ENCODE measurements around the gene FAM117A.

Gene FAM117A

DNA sequence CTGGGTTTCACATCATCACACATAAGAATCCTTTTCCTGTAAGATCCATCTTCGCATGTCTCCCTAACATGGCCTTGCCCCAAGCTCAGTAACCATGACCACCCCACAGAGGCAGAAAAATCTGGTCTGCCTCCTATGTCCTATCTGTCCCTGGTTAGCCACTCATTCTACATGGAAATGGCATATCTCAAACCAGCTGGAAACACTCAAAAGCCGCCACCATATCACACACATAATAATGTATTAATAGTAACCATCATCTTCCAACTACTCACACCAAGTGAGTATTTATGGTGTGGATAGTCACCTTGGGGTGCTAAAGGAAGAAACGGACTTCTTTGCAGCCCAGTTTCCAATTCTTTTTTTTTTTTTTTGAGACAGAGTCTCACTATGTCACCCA, 11.4 kb downstream of the FAM117A start:
- Mint-ChIP-seq H3K4me3 (no peak overlapping the region), H3K27ac (peak overlapping the region in 1 of 2 donors; percentile 42), H3K4me1 (peaks cover 94% of the 10 kb centered on the region), H3K27me3 (no peaks in the 10 kb centered on the region), H3K9me3 (no peaks in the 10 kb centered on the region)
- DNase-seq (no peak), ATAC-seq (no peak)

DNA sequence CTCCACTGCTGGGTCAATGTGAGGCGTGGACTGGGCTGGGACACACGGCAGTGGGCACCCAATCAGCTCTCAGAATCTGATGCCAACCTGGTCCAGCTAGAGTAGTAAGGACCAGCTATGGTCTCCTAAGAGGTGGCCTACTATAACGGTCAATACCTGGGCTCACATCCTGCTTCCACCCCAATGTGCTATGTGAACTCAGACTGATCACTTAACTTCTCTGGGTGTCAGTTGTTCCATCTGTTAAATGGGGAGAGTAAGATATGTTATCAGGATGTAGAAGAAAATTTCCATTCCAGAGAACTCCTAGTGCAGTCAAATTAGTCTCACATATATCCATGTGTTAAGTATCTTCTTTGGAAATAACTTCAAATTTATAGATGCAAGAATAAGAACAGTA, 14.2 kb downstream of the FAM117A start:
- peak overlapping the region in 1 of 2 donors; percentile 21 for H3K4me3 Mint-ChIP-seq
- H3K27me3 Mint-ChIP-seq = no peaks in the 10 kb centered on the region
- H3K4me1 Mint-ChIP-seq = peaks cover 94% of the 10 kb centered on the region
- ATAC-seq (no peak), DNase-seq (no peak)
- peaks cover 0 to 5% of the 10 kb centered on the region in 2 donors for H3K9me3 Mint-ChIP-seq
- H3K27ac Mint-ChIP-seq = peak overlapping the region in 1 of 2 donors; percentile 92

DNA sequence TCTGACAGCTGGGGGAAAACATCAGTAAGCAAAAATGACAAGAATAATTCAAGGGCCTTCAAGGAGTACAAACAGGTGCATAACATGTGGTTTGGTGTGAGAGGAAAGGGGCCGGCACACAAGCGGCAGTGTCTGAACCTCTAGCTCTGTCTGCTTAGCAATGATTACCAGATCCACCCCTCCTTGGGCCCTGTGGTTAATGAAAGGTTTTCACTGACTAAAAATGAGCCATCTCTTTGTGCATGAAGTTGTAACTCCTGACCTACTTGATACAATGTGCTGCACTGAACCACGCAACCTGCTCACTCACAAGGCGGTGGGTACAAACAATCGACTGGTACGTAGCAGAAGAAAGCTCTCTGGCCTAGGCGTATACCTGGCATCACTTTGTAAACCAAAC, 15.1 kb downstream of the FAM117A start:
- Mint-ChIP-seq H3K27me3 (no peaks in the 10 kb centered on the region), H3K9me3 (peaks cover 0 to 5% of the 10 kb centered on the region in 2 donors), H3K4me1 (peaks cover 94% of the 10 kb centered on the region), H3K27ac (peak overlapping the region; percentile 90 to 92), H3K4me3 (peak overlapping the region; percentile 62)
- ATAC-seq (peak; percentile 95), DNase-seq (peak; percentile 77 to 83)

DNA sequence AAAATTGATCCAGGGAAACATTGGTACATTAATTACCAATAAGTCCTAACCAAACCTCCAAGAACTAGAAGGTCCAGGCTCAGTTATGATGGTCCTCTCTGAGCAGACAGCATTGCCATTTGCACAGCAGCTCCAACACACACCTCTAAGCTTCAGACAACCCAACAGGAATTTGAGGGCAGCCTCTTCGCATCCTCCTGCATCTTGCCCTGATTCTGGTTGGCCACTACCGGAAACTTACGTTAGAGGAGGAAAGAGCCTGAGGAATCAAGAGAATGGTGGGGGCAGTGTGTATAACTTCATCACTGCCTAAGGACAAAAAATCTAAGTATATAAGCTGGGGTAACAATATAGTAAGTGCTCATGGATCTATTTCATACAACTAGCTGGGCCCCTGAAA, 15.7 kb downstream of the FAM117A start:
- Mint-ChIP-seq H3K4me3 (peak overlapping the region; percentile 62), H3K9me3 (peaks cover 0 to 5% of the 10 kb centered on the region in 2 donors), H3K27me3 (no peaks in the 10 kb centered on the region), H3K4me1 (peaks cover 92% of the 10 kb centered on the region), H3K27ac (peak overlapping the region; percentile 85)
- ATAC-seq (no peak), DNase-seq (no peak)

DNA sequence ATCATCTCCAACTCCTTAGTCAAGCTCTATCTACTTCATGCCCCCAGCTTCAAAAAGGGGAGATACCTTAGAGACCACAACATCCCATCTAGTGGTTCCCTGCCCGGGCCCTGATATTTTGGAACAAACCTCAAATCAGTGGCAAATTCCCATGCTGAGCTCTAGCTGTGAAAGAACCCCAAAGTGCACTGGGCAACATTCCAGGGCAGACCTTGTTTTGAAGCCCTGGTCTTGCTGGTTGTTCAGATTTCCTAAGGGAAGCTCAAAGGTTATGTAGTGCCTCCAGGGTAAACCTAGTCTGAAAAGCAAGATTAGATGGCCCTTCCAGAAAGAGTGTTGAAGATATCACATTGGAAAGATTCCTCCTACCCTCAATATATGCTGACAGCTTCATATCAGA, 16.3 kb downstream of the FAM117A start:
- peaks cover 92% of the 10 kb centered on the region for H3K4me1 Mint-ChIP-seq
- DNase-seq (no peak), ATAC-seq (no peak)
- peak overlapping the region; percentile 82 to 86 for H3K27ac Mint-ChIP-seq
- H3K27me3 Mint-ChIP-seq = no peaks in the 10 kb centered on the region
- H3K4me3 Mint-ChIP-seq = peak overlapping the region; percentile 83 to 85
- H3K9me3 Mint-ChIP-seq = peaks cover 0 to 5% of the 10 kb centered on the region in 2 donors

DNA sequence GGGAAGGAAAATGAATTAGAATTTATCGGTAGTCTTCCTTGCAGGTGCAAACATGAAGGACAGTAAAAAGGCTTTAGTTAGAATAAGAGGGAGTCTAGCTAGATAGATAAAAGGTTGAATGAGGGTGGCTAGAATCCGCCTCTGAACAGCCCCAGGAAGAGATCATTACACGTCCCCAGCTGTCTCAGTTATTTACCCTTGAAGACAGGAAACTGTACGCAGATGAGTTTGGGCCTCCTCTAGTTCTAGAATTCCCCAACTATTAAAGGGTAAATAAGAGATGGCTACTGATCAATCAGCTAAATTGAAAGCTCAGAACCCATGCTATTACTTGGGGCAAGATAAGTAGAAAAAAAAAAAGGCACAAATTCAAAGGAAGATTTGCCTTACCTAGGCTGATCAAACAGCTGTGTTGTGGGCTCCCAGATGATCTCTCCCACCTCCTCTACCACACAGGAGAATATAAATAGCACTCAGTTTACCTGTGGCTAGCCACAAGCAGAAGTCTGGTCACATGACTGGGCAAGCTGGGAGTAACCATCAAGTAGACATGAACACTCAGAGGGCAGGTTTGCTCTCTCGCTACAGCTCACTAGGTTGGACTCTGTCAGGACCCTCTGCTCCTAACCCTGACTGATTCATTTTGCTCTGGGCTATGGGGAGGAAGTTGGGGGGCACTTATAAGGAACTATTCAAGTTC, 17.0 kb downstream of the FAM117A start:
- H3K4me3 Mint-ChIP-seq = peak overlapping the region; percentile 83 to 85
- peaks cover 92% of the 10 kb centered on the region for H3K4me1 Mint-ChIP-seq
- peaks cover 0 to 5% of the 10 kb centered on the region in 2 donors for H3K9me3 Mint-ChIP-seq
- DNase-seq = peak in 1 of 2 donors; percentile 30
- H3K27me3 Mint-ChIP-seq = no peaks in the 10 kb centered on the region
- H3K27ac Mint-ChIP-seq = peak overlapping the region; percentile 95 to 96
- peak; percentile 55 for ATAC-seq

DNA sequence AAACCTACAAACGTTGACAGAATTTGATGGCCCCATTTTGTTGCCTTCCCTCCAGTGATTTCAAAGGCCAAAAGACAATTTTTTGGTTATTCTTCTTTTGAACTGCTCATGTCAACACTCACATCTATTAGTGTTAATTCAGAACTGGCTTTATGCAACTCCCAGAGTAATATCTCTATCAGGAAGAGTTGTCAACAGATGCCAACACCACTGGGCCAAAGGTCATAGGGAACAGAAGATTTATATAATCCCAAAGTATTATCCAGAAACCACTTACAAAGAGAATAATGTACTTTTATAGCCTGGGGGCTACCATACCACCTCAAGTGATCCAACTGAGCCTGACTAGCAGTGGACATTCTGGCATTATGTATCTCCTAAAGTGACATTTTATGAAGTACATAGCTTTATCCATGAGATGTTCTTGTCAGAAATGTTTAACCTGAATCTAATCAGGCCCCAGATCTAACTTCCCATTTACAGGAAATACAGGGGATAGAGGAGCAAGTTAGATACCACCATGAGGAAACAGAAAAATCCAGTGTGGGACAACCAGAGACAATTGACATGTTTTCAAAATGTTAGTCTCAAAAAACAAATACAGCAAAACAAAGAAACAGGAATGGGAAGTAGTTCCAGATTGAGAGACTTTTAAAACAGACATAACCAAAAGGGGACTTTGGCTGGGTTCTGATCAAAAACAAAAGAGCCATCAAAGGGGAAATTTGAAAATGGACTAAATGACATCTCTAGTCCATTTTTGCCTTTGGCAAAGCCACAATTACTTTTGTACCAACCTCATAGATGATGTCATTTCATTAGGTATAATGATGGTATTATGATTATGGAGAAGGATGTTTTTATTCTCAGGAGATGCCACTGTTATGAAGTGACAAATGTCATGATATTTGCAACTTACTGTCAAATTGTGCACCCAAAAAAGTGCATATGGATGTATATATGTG, 18.5 kb downstream of the FAM117A start:
- ATAC-seq (no peak), DNase-seq (no peak)
- Mint-ChIP-seq H3K27ac (peak overlapping the region; percentile 78 to 79), H3K4me1 (peaks cover 98% of the 10 kb centered on the region), H3K9me3 (peaks cover 0 to 5% of the 10 kb centered on the region in 2 donors), H3K27me3 (no peaks in the 10 kb centered on the region), H3K4me3 (peak overlapping the region; percentile 83 to 85)

DNA sequence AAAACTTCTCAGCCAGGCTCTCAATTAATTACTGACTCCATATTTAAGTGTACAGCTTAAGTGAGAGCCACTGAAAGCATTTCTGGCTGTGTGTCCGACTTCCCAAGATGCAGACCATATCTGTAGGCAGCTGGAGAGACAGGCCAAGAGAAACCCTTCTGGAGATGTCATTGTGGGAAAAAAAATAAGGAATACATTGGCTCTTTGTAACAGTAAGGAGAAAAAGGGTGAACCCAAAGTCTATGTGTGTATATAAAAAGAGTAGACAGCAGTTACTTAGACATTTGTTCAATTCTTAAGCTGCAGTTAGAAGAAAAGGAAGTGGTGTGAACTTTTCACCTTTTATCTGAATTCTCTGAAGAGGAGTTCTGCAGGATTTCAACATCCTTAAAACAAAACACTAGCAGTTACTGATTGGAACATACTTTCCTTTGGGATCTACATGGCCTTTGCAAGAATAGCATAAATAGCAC, 21.7 kb downstream of the FAM117A start:
- no peak for ATAC-seq
- peak overlapping the region; percentile 42 to 50 for H3K27ac Mint-ChIP-seq

DNA sequence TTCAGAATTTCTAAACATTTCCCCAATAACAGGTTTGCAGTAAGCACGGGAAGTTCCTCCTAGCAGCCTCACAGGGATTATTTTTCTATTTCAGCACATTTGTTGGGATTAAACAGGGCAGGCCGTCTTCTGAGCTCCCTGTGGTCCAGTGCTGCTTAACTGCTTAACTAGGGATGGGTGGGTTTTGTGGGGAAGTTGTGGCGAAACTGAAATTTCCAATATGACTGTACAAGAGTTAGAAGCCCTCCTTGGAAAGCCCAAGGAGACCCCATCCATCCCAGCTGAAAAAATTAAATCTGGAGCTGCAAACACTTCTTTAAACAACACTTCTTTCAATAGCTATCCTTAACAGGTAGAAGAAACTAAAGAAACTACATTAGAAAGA, 22.2 kb downstream of the FAM117A start:
- Mint-ChIP-seq H3K9me3 (peaks cover 0 to 5% of the 10 kb centered on the region in 2 donors), H3K4me1 (peaks cover 99% of the 10 kb centered on the region), H3K27ac (peak overlapping the region; percentile 42 to 68), H3K27me3 (no peaks in the 10 kb centered on the region), H3K4me3 (peak overlapping the region; percentile 95 to 98)
- no peak for DNase-seq
- ATAC-seq = no peak

More for the DNA sequence above, 21.7 kb downstream of the FAM117A start:
- H3K27me3 Mint-ChIP-seq = no peaks in the 10 kb centered on the region
- H3K4me3 Mint-ChIP-seq = peak overlapping the region; percentile 95 to 98
- H3K4me1 Mint-ChIP-seq = peaks cover 99% of the 10 kb centered on the region
- peaks cover 0 to 5% of the 10 kb centered on the region in 2 donors for H3K9me3 Mint-ChIP-seq
- no peak for DNase-seq

DNA sequence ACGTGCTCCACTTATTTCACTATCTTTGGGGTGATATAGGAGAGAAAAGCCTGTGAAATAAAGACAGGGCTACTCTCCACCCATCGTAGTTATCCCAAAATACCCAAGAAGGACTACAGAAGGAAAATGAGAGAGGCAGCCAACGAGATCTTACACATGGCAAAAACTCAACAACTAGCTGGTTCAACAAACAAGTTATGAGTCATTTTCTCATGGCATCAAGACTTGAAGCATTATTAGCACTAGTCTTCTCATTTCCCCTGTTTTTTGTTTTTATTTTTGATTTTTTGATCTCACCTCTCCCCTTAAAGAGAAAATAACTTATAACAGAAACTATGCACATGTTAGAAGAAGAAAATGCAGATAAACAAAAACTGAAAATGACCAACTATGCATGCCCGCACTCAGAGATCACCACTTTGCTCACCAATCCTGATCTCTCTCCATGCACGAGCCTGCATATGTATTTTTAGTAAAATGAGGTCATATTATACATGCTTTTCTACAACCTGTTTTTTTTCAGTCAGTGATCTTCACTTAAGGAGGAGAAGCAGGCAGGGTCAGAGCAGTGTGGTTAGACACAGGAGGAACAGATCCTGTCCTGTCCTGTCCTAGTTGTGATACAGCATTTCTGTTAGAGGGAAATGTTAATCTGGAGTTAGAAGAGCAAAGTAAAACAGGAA, 22.8 kb downstream of the FAM117A start:
- H3K27me3 Mint-ChIP-seq = no peaks in the 10 kb centered on the region

DNA sequence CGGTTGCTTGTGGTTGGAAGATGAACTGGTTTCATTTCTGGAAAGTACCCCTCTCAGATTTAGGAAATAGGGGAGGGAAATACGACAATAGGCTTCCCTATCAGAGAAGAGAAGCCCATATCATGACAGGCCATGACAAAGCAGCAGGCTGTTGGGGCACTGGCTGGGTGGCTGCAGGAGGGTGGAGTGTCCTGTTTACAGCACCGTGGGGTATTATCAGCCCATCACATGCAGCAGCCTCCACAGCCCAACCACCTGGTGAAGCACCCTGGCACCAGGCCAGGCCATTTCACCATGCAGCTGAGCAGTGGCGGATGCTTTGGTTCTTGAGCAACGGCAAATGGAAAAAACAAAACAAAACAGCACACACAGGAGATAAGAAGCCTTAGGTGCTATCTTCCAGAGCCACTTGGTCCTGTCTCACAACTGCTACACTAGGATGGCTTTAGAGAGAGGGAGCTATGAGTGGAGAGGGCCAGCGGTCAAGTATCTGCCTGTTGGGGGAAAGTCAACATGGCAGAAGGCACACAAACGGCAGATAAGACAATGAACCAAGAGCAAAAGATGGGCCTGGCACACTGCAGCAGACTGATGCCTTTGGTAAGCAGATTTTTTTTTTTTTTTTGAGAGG, 24.2 kb downstream of the FAM117A start:
- H3K27me3 Mint-ChIP-seq = no peaks in the 10 kb centered on the region
- peaks cover 85% of the 10 kb centered on the region for H3K4me1 Mint-ChIP-seq
- H3K27ac Mint-ChIP-seq = peak overlapping the region; percentile 98 to 100
- ATAC-seq (peak; percentile 99), DNase-seq (peak; percentile 80 to 92)
- no peaks in the 10 kb centered on the region for H3K9me3 Mint-ChIP-seq
- peak overlapping the region; percentile 95 to 98 for H3K4me3 Mint-ChIP-seq

More for the DNA sequence above, 22.8 kb downstream of the FAM117A start:
- ATAC-seq (no peak), DNase-seq (no peak)
- Mint-ChIP-seq H3K9me3 (peaks cover 0 to 5% of the 10 kb centered on the region in 2 donors), H3K27ac (peak overlapping the region; percentile 68 to 100), H3K4me1 (peaks cover 99% of the 10 kb centered on the region), H3K4me3 (peak overlapping the region; percentile 95 to 98)

DNA sequence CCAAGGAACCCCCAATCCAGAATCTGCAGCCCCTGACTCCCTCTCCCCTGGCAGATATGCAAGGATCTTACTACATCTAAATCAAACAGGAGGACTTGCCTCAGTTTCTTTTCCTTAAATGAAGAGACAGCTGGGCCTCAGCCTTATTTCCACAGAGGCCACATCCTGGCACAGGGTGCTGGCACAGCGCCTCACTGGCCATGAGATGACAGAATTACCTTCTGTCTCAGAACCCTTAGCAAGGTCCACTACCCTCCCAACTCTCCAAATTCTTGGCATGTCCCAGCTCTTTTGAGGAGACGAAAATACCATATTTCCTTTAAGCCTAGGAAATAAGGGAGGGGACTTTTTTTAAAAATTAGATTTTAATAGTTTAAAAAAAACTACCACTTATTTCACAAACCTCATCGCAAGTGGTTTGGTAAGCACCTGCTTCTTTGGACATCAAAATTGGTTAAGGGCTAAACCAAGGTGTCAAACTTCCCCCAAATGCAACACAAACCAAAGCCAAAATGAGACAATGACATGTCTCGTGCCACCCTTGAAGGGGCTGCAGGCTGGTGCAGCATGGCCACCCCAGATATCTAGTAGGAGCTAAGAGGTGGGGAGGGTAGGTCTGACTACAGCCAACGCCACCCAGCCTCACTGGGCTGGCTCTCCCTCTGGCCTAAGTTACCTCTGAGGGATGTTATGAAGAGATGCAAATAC, 25.3 kb downstream of the FAM117A start:
- ATAC-seq (no peak), DNase-seq (no peak)
- Mint-ChIP-seq H3K4me3 (peak overlapping the region; percentile 95 to 98), H3K27me3 (no peaks in the 10 kb centered on the region), H3K9me3 (no peaks in the 10 kb centered on the region), H3K4me1 (peaks cover 74% of the 10 kb centered on the region), H3K27ac (peak overlapping the region; percentile 89 to 98)

DNA sequence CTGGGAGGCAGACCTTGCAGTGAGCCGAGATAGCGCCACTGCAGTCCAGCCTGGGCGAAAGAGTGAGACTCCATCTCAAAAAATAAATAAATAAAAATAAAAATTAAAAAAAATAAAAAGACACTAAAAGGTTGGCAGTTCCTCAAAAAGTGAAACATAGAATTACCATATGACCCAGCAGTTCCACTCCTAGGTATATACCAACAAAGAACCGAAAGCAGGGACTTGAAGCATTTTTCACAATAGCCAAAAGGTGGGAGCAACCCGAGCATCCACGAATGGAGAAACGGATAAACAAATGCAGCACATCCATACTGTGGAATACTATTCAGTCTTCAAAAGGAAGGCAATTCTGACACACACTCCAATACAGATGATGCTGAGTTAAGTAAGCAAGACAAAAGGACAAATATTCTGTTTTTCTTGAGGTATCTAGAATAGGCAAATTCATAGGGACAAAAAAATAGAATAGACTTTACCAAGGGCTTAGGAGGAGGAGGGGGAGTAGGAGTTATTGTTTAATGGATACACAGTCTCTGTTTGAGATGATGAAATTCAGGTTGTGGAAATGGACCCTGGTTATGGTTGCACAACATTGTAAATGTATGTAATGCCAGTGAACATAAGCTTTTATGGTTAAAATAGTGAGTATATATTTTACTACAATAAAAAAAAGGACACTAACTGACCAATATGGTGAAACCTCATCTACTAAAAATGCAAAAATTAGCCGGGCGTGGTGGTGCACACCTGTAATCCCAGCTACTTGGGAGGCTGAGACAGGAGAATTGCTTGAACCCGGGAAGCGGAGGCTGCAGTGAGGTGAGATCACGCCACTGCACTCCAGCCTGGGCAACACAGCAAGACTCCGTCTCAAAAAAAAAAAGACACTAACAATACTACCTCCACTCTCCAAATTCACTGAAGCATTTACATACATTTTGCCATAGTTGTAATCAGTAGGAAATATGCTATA, 29.1 kb downstream of the FAM117A start:
- Mint-ChIP-seq H3K27me3 (no peaks in the 10 kb centered on the region), H3K4me3 (no peak overlapping the region)
- ATAC-seq = no peak

More for the DNA sequence above, 29.1 kb downstream of the FAM117A start:
- Mint-ChIP-seq H3K9me3 (no peaks in the 10 kb centered on the region), H3K4me1 (peaks cover 59% of the 10 kb centered on the region), H3K27ac (no peak overlapping the region)
- DNase-seq = no peak
